Coronary artery (tissue), 2 donors: ENCODE measurements around the gene YWHAB.

Experiments used
- DNase-seq: peaks from one replicate; pipeline ENCODE4 v3.0.0-alpha.2; 2017; ENCODE audit warnings: low spot score
- H3K27ac ChIP-seq, 2 donors: fragments of 200-600 bp; sonication (generic); one replicate each; pipeline ENCODE4 v1.5.1; 2016 to 2019
- H3K4me3 ChIP-seq: fragments of 200-600 bp; sonication (generic); 2 replicates; pipeline ENCODE4 v1.5.1; 2016; ENCODE audit warnings: mild to moderate bottlenecking, moderate library complexity
- CTCF ChIP-seq: fragments of 200-600 bp; sonication (generic); IDR thresholded peaks from one replicate; pipeline ENCODE4 v1.5.1; 2019; ENCODE audit warnings: antibody characterized with exemption

The YWHAB gene

GRCh38 chr20:44888226-44889103 is 3.0 kb downstream of the YWHAB start:
- Histone ChIP-seq H3K27ac (peak overlapping the region in 1 of 2 donors; percentile 10), H3K4me3 (peak overlapping the region; percentile 25)
- DNase-seq: no peak
- no peak for TF ChIP-seq CTCF

- no peak overlapping the region for H3K4me3 ChIP-seq
- H3K27ac ChIP-seq: no peak overlapping the region
- TF ChIP-seq CTCF: no peak
- no peak for DNase-seq
These were observed 6.3 kb downstream of the YWHAB start for GRCh38 chr20:44891826-44892225.

GRCh38 chr20:44894959-44895358 is 9.5 kb downstream of the YWHAB start:
- no peak for DNase-seq
- H3K4me3 ChIP-seq: no peak overlapping the region
- no peak for TF ChIP-seq CTCF
- H3K27ac ChIP-seq: no peak overlapping the region

- peak overlapping the region; percentile 17 for H3K4me3 ChIP-seq
- TF ChIP-seq CTCF: no peak
- no peak overlapping the region for H3K27ac ChIP-seq
- no peak for DNase-seq
These were observed 11.1 kb downstream of the YWHAB start for GRCh38 chr20:44896583-44896982.

GRCh38 chr20:44897133-44897532 is 11.6 kb downstream of the YWHAB start:
- Histone ChIP-seq H3K4me3 (peak overlapping the region; percentile 17), H3K27ac (peak overlapping the region in 1 of 2 donors; percentile 49)
- no peak for TF ChIP-seq CTCF

GRCh38 chr20:44900231-44900854 is 14.8 kb downstream of the YWHAB start:
- no peak for DNase-seq
- H3K4me3 ChIP-seq: no peak overlapping the region
- H3K27ac ChIP-seq: no peak overlapping the region
- TF ChIP-seq CTCF: no peak

More at GRCh38 chr20:44897133-44897532, 11.6 kb downstream of the YWHAB start:
- no peak for DNase-seq

- no peak for DNase-seq
- no peak for TF ChIP-seq CTCF
- Histone ChIP-seq H3K4me3 (no peak overlapping the region), H3K27ac (no peak overlapping the region)
These were observed 16.5 kb downstream of the YWHAB start for GRCh38 chr20:44901974-44902373.
